Endothelial cell (in vitro differentiated cells): ENCODE data around the gene KIF16B. TPM values are rescaled to one million over a fixed set of nuclear protein-coding genes. Genes with fewer than 3 reads are reported as not detected.

Source experiments
- DNase-seq: peaks from one replicate; pipeline ENCODE4 v3.0.0; 2021; ENCODE audit warnings: low spot score
- H3K27ac Mint-ChIP-seq: one replicate; pipeline ENCODE4 v1.8.0; 2021; ENCODE audit warnings: mixed read lengths, inconsistent platforms; ENCODE audit not compliant: unreplicated experiment
- H3K27me3 Mint-ChIP-seq: one replicate; pipeline ENCODE4 v1.8.0; 2021; ENCODE audit warnings: mild to moderate bottlenecking, moderate library complexity, mixed read lengths, inconsistent platforms; ENCODE audit not compliant: unreplicated experiment
- H3K36me3 Mint-ChIP-seq: one replicate; pipeline ENCODE4 v1.8.0; 2021; ENCODE audit warnings: mild to moderate bottlenecking, low read depth, mixed read lengths, inconsistent platforms; ENCODE audit not compliant: unreplicated experiment
- H3K4me1 Mint-ChIP-seq: one replicate; pipeline ENCODE4 v1.8.0; 2021; ENCODE audit warnings: mild to moderate bottlenecking, mixed read lengths, inconsistent platforms; ENCODE audit not compliant: unreplicated experiment
- H3K4me3 Mint-ChIP-seq: one replicate; pipeline ENCODE4 v1.8.0; 2021; ENCODE audit warnings: mild to moderate bottlenecking, mixed read lengths, inconsistent platforms; ENCODE audit not compliant: unreplicated experiment
- H3K9me3 Mint-ChIP-seq: one replicate; pipeline ENCODE4 v1.8.0; 2021; ENCODE audit warnings: mixed read lengths, inconsistent platforms; ENCODE audit not compliant: unreplicated experiment
- CTCF ChIP-seq: fragments of 200-600 bp; sonication (generic); IDR thresholded peaks from one replicate; pipeline ENCODE4 v1.5.0; 2021; ENCODE audit warnings: antibody characterized with exemption; ENCODE audit not compliant: unreplicated experiment
- total RNA-seq: library from RNA; stranded (reverse); fragmentation: NEBNext Ultra II Directional; extraction: Animal tissue kit (Norgen Biotek cat#: 25700); gene quantifications from one replicate; pipeline ENCODE4 v1.2.1, GENCODE V29; 2021; ENCODE audit not compliant: unreplicated experiment

The KIF16B gene
- total RNA-seq, 1 donor from 2014 or later: 10.5 TPM

- peaks cover 6% of the 10 kb centered on the region for H3K4me1 Mint-ChIP-seq
- H3K36me3 Mint-ChIP-seq: no peaks in the 10 kb centered on the region
- no peak overlapping the region for H3K4me3 Mint-ChIP-seq
- H3K27ac Mint-ChIP-seq: no peak overlapping the region
- no peaks in the 10 kb centered on the region for H3K27me3 Mint-ChIP-seq
- no peak for DNase-seq
- TF ChIP-seq CTCF: no peak
- no peaks in the 10 kb centered on the region for H3K9me3 Mint-ChIP-seq
Measured at GRCh38 chr20:16612706-16613105, 39.5 kb upstream of the KIF16B start.

GRCh38 chr20:16611817-16612216 lies 38.6 kb upstream of the KIF16B start:
- DNase-seq: no peak
- H3K4me3 Mint-ChIP-seq: no peak overlapping the region
- peaks cover 6% of the 10 kb centered on the region for H3K4me1 Mint-ChIP-seq
- no peak for TF ChIP-seq CTCF
- H3K27ac Mint-ChIP-seq: no peak overlapping the region
- H3K9me3 Mint-ChIP-seq: no peaks in the 10 kb centered on the region
- no peaks in the 10 kb centered on the region for H3K27me3 Mint-ChIP-seq
- no peaks in the 10 kb centered on the region for H3K36me3 Mint-ChIP-seq

- peaks cover 6% of the 10 kb centered on the region for H3K4me1 Mint-ChIP-seq
- no peak for TF ChIP-seq CTCF
- DNase-seq: no peak
- H3K36me3 Mint-ChIP-seq: no peaks in the 10 kb centered on the region
- no peak overlapping the region for H3K27ac Mint-ChIP-seq
- no peaks in the 10 kb centered on the region for H3K27me3 Mint-ChIP-seq
- no peaks in the 10 kb centered on the region for H3K9me3 Mint-ChIP-seq
- no peak overlapping the region for H3K4me3 Mint-ChIP-seq
Measured at GRCh38 chr20:16609066-16609465, 35.8 kb upstream of the KIF16B start.

- Mint-ChIP-seq H3K4me1 (peaks cover 6% of the 10 kb centered on the region), H3K4me3 (no peak overlapping the region), H3K9me3 (no peaks in the 10 kb centered on the region), H3K27ac (no peak overlapping the region), H3K36me3 (no peaks in the 10 kb centered on the region), H3K27me3 (no peaks in the 10 kb centered on the region)
- no peak for TF ChIP-seq CTCF
- no peak for DNase-seq
Measured at GRCh38 chr20:16608277-16608650, 35.0 kb upstream of the KIF16B start.

- no peak for DNase-seq
- Mint-ChIP-seq H3K36me3 (no peaks in the 10 kb centered on the region), H3K9me3 (no peaks in the 10 kb centered on the region), H3K27ac (no peak overlapping the region), H3K4me3 (no peak overlapping the region), H3K27me3 (no peaks in the 10 kb centered on the region), H3K4me1 (peaks cover 6% of the 10 kb centered on the region)
- no peak for TF ChIP-seq CTCF
Measured at GRCh38 chr20:16607364-16608276, 34.4 kb upstream of the KIF16B start.
